ENCODE data around the gene RAB7B.
"Not testable (repeated sequence)": the region's sequence is repeated elsewhere in the genome, so short reads cannot be mapped to it uniquely, and the experiment has no call there.

GRCh38 chr1:205996641-205997040, 6.6 kb downstream of the RAB7B start:
- TF ChIP-seq, protein P1, sequence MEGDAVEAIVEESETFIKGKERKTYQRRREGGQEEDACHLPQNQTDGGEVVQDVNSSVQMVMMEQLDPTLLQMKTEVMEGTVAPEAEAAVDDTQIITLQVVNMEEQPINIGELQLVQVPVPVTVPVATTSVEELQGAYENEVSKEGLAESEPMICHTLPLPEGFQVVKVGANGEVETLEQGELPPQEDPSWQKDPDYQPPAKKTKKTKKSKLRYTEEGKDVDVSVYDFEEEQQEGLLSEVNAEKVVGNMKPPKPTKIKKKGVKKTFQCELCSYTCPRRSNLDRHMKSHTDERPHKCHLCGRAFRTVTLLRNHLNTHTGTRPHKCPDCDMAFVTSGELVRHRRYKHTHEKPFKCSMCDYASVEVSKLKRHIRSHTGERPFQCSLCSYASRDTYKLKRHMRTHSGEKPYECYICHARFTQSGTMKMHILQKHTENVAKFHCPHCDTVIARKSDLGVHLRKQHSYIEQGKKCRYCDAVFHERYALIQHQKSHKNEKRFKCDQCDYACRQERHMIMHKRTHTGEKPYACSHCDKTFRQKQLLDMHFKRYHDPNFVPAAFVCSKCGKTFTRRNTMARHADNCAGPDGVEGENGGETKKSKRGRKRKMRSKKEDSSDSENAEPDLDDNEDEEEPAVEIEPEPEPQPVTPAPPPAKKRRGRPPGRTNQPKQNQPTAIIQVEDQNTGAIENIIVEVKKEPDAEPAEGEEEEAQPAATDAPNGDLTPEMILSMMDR (conservative IDR thresholded peaks at IDR 0.05; ENCODE audit: low read length) = not testable (repeated sequence)
- TF ChIP-seq EZH2phosphoT487 (IDR thresholded peaks at IDR 0.05; ENCODE audit: borderline replicate concordance, low read depth, low read length) = not testable (repeated sequence)
